Prostate gland (tissue), 2 donors: ENCODE data around the gene MPV17L2. TPM values are rescaled to one million over a fixed set of nuclear protein-coding genes. Genes with fewer than 3 reads are reported as not detected.
A peak's percentile ranks its signal among the peaks of the same experiment; 100 is the strongest.

Experiments used
- DNase-seq: peaks from one replicate; pipeline ENCODE4 v3.0.0-alpha.2; 2019; ENCODE audit warnings: low spot score
- H3K27ac ChIP-seq, 2 donors: fragments of 200-600 bp; sonication (generic); 2 replicates each; pipeline ENCODE4 v1.5.1; 2017 to 2019
- H3K27me3 ChIP-seq: fragments of 200-600 bp; sonication (generic); replicated peaks from 2 replicates; pipeline ENCODE4 v1.5.1; 2019; ENCODE audit not compliant: insufficient read depth
- H3K36me3 ChIP-seq, 2 donors: fragments of 200-600 bp; sonication (generic); 1 replicate in 1 of 2; 2 replicates in 1 of 2; pipeline versions ENCODE4 v1.5.1 to v1.8.1; 2017 to 2019
- H3K4me1 ChIP-seq: fragments of 200-600 bp; sonication (generic); replicated peaks from 2 replicates; pipeline ENCODE4 v1.5.1; 2019
- H3K4me3 ChIP-seq, 2 donors: fragments of 200-600 bp; sonication (generic); 2 replicates each; pipeline ENCODE4 v1.5.1; 2017 to 2019
- H3K9me3 ChIP-seq: fragments of 200-600 bp; sonication (generic); 2 replicates; pipeline ENCODE4 v1.5.1; 2017
- CTCF ChIP-seq, 4 experiments: fragments of 200-600 bp in 2 of 4; fragments of 450-650 bp in 2 of 4; sonication (generic) in 2 of 4; IDR thresholded peaks; 1 replicate in 3 of 4; 2 replicates in 1 of 4; pipeline ENCODE4 v1.5.1; 2016 to 2019; ENCODE audit warnings: antibody characterized with exemption in 4 of 4, mild to moderate bottlenecking in 2 of 4, moderate library complexity in 2 of 4
- POLR2A ChIP-seq: fragments of 450-650 bp; IDR thresholded peaks from one replicate; pipeline ENCODE4 v1.6.1; 2016; ENCODE audit warnings: antibody characterized with exemption, mild to moderate bottlenecking
- POLR2AphosphoS5 ChIP-seq: sonication (generic); formaldehyde crosslinking; IDR thresholded peaks from one replicate; pipeline ENCODE4 v1.6.1; 2017; ENCODE audit warnings: antibody characterized with exemption
- WGBS: methylation state at CpG from one replicate; pipeline ENCODE4 v1.1.5; 2018; 5-methylcytosine and 5-hydroxymethylcytosine counted together
- intact Hi-C: fragments of 100-400 bp; cut with DNase I; formaldehyde crosslinking; loops from one replicate; pipeline ENCODE4 v1.14.2; 2022
- total RNA-seq, 2 donors: library from RNA; depleted of rRNA; stranded (reverse); fragments of >200 nt; gene quantifications; one replicate each; pipeline ENCODE4 v1.1.0, GENCODE V29; 2016

The MPV17L2 gene
- total RNA-seq, 2 donors from 2014 or later, result 8.5 to 21.1 TPM

GRCh38 chr19:18173572-18174288 lies 19.3 kb upstream of the MPV17L2 start, which contains the start of gene IFI30:
Gene IFI30, plus strand, starts transcription at chr19:18173813. Its CDS starts 29 bp downstream, at chr19:18173842.
- intact Hi-C loops, result no loop called here
- peak; percentile 73 for DNase-seq
- 0% methylated on average over 36 of the region's 47 CpGs for WGBS
- no peaks in the 10 kb centered on the region for H3K36me3 ChIP-seq
- H3K27me3 ChIP-seq, result no peaks in the 10 kb centered on the region
- peak within 1 kb of the TSS; percentile 55 to 58 for H3K27ac ChIP-seq
- peak within 1 kb of the TSS; percentile 56 to 60 for H3K4me3 ChIP-seq
- no peaks in the 10 kb centered on the region for H3K9me3 ChIP-seq
- no peak for TF ChIP-seq CTCF (IDR thresholded peaks at IDR 0.05)
- TF ChIP-seq POLR2A, result peak; percentile 75
- TF ChIP-seq POLR2AphosphoS5, result peak; percentile 76
- H3K4me1 ChIP-seq, result no peaks in the 10 kb centered on the region

GRCh38 chr19:18174983-18175382 lies 18.0 kb upstream of the MPV17L2 start:
- intact Hi-C loops, result no loop called here
- TF ChIP-seq CTCF (IDR thresholded peaks at IDR 0.05), result no peak
- TF ChIP-seq POLR2AphosphoS5, result no peak
- no peak for TF ChIP-seq POLR2A
- H3K27ac ChIP-seq, result no peak overlapping the region
- WGBS, result 89% methylated on average over 11 of the region's 11 CpGs
- no peaks in the 10 kb centered on the region for H3K36me3 ChIP-seq
- H3K9me3 ChIP-seq, result no peaks in the 10 kb centered on the region
- no peak for DNase-seq
- no peaks in the 10 kb centered on the region for H3K4me1 ChIP-seq
- H3K4me3 ChIP-seq, result no peak overlapping the region
- no peaks in the 10 kb centered on the region for H3K27me3 ChIP-seq

- intact Hi-C loops, result no loop called here
- no peak for DNase-seq
- Histone ChIP-seq H3K4me3 (no peak overlapping the region), H3K27ac (no peak overlapping the region), H3K36me3 (no peaks in the 10 kb centered on the region), H3K4me1 (no peaks in the 10 kb centered on the region), H3K9me3 (no peaks in the 10 kb centered on the region), H3K27me3 (no peaks in the 10 kb centered on the region)
- TF ChIP-seq POLR2AphosphoS5, result no peak
- TF ChIP-seq POLR2A, result no peak
- no peak for TF ChIP-seq CTCF (IDR thresholded peaks at IDR 0.05)
- 89% methylated on average over 19 of the region's 19 CpGs for WGBS
Observed at GRCh38 chr19:18176367-18177310, 16.4 kb upstream of the MPV17L2 start.

GRCh38 chr19:18179957-18180356 lies 13.1 kb upstream of the MPV17L2 start:
- Histone ChIP-seq H3K36me3 (no peaks in the 10 kb centered on the region), H3K27me3 (no peaks in the 10 kb centered on the region), H3K27ac (no peak overlapping the region), H3K9me3 (no peaks in the 10 kb centered on the region), H3K4me1 (no peaks in the 10 kb centered on the region), H3K4me3 (no peak overlapping the region)
- intact Hi-C loops, result no loop called here
- TF ChIP-seq CTCF (IDR thresholded peaks at IDR 0.05) (no peak), POLR2A (no peak), POLR2AphosphoS5 (no peak)
- DNase-seq, result no peak
- 91% methylated on average over 5 of the region's 5 CpGs for WGBS
